GM19025 (cell line): Measurements from ENCODE around the gene CRBN.

Experiments
- ATAC-seq: cut with Tn5 transposase; IDR thresholded peaks from one replicate; pipeline ENCODE4 v1.9.1; 2021; ENCODE audit warnings: mild to moderate bottlenecking, low read depth, moderate library complexity; ENCODE audit not compliant: unreplicated experiment

Gene CRBN

DNA sequence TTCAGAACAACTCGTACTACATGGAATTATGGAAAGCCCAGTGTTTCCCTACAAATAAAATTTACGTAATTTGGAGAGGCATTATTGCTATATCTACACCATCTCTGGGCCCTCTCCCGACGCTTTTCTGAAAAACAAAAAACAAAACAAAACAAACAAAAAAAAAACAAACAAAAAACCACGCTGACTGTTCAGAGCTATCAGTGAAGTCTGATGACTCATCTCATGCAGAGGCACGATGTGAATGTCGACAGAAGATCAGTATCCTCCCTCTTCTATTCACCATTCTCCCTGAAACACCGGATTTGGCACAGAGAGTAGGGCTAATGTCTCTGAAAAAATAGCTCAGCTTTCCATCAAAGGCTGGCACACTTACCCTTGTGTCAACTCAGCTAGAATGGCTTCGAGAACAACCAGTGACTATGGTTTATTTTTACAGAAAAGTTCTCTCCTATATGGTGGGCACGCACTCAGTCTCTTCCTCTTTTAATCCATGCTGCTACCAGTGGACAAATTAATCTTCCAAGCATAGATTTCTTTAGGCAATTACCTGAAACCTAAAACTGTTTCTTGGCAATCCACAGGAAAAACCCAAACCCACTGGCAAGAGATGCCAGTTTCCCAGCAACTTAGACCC, 1.5 kb downstream of the CRBN start:
- no peak for ATAC-seq

- ATAC-seq = no peak
Measured at GRCh38 chr3:3172627-3173026, 6.9 kb downstream of the CRBN start.

DNA sequence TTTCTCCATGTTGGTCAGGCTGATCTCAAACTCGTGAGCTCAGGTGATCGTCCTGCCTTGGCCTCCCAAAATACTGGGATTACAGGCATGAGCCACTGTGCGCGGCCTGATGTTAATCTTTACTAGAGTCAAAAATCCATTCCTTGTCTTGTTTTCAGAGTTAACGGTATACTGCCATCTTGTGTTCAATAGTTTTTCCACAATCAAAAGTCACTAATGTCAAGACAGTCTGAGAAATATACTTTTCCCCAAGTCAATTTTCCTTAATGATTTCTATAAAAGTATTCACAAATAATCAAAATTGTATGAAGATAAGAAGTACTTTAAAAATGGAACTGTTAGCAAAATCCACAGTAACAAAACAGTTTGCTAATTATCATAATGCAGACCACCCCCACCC, 8.5 kb downstream of the CRBN start:
- ATAC-seq = no peak

- ATAC-seq = no peak
Measured at GRCh38 chr3:3165650-3166049, 13.8 kb downstream of the CRBN start.

- ATAC-seq = no peak
Measured at GRCh38 chr3:3165241-3165640, 14.2 kb downstream of the CRBN start.

DNA sequence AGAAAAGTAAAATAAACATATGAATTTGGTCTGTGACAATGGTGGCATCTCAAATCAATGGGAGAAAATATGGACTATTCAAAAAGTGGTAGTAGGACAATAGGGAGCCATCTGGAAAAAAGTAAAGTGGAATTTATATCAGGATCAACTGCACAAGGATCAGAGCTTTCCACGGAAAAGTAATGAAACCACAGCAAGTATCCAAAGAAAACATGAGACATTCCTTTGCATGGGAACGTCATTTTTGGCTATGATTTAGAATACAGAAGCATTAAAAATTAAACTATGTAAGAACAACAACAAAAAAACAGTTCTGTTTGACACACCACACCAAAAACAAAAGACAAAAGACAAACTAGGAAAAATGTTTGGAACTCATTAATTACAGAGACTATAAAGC, 18.7 kb downstream of the CRBN start:
- ATAC-seq = no peak

DNA sequence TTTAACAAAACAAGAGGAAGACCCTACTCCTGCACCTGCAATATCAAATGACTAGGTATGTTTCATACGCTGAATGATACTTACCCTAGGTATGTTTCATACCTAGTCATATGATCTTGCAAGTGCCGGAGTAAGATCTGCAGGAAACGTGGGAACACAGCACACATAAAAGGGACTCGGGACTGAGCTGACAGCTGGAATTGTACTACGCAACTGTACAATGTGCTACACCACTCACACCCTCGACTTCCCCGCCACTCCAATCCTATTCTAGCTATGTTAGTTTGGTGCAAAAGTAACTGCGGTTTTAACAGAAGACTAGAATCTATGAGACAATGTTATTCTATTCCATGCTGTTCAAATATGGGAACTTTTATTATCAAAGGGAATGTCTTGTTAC, 22.0 kb downstream of the CRBN start:
- ATAC-seq = no peak

DNA sequence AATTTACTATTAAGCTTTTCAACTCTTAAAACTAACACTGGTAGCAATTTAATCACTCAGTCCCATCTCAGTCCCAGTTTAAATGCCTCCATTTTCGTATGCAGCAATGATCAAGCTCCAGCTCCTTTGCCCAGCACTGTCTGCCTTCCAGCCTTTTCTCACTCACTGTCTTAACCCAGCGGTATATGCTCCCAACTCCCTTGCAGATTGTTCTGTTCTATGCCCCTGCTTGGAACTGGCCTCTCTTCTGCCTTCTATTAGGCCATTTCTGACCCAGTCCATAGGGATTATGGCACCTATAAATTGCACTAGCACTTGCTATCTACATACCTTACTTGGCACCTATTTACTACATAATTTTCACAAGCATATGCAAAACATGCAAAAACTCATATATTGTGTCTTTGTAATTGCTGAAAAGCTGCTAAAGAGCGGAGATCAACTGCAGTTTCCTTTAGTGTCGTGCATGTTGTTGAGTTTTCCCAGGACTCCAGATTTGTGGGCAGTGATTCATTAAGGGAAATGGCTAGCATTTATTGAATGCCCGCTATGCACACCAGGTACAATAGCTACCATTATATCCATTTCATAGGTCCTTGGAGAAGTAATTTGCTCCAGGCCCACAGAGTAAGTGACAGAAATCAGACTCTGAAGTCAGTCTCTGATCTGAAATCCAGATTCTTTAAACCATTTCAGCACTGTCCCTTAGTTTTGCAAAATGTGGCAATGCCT, 24.4 kb downstream of the CRBN start:
- ATAC-seq = no peak

DNA sequence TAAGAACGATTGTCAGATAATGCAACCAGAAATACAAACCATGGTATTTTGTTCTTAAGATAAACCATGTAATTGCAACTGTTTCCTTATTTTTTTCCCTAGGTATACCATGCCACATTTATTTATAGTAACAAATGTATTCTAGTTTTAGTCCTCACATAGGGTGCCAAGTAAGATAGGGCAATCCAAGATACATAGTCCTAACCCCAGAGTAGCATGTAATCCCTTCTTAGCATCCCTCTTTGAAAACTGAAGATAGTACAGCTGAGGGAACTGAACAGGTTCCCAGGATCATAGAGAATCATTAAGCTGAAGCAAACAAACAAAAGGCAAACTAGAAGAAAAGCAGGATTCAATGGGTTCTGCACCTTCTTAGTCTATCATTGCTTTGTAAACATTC, 28.0 kb downstream of the CRBN start:
- ATAC-seq = no peak

DNA sequence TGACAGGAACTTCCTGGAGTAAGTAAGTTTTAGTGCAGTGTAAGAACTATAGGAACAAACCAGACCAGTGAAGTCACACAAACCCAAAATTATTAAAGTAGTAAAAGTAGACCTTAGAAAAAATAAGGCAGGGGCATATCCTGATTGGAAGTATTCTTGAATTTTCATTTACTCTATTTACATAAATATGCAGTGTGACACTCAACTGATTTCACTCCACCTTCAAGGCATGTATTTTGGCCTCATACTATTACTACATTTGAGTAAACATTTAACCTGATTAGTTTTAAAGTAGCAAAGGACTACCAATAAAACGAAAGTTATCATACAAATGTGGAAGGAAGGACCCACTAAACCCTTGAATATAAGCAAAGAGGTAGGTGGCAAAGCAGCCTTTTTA, 29.9 kb downstream of the CRBN start:
- ATAC-seq = no peak

DNA sequence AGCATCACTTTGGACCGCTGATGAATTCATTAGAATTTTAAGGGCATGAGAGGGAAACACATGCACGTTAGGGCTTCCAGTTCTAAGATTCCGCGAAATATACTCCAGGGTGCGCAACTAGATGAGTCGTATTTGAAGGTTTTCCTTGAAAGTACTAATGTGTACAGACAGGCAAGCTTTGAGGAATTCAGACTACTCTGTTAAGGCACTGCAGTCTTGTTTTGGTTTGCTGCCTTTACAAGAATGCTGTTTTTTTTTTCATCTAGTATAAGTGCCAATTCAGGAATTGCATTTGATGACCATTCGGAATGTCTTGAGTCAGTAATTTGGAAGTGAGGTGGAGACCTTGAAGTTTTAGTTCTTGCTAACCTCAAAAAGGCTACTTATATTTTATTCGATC, 33.7 kb downstream of the CRBN start:
- ATAC-seq = no peak

DNA sequence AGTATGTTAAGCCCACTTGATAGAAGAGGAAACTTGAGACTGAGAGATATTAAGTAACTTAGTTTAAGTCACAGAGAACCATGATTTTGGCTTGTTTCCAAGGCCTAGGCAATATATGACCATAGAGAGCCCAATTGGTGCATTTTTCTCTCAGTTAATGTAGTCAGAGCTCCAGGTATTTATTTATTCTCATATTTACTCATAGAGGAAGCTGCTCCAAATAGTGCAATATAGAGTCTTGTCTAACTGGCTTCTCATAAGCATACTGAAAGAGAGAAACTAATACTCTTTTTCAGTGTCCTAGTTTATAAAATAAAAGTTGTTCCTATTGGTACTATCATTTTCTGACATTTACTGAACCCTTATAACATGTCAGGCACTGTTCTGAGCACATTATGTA, 37.6 kb downstream of the CRBN start:
- ATAC-seq = no peak

DNA sequence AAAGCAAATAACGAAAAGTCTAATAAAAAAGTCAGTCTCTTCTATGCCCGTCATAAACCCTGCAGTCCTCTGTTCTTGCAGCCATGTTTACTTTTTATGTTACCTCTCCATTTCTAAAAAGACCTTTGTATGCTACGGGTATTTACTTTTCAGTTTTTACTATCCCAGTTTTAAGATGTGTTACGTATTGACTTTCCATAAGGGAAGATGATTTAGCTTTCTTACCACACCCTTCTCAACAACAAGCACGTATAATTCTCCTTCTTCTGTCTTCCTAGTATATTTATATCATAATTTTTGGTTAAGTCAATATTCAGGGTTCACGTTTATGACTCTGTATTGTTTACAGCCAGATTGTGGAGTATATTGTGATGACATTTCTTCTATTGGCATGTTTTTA, 42.0 kb downstream of the CRBN start:
- ATAC-seq = no peak

DNA sequence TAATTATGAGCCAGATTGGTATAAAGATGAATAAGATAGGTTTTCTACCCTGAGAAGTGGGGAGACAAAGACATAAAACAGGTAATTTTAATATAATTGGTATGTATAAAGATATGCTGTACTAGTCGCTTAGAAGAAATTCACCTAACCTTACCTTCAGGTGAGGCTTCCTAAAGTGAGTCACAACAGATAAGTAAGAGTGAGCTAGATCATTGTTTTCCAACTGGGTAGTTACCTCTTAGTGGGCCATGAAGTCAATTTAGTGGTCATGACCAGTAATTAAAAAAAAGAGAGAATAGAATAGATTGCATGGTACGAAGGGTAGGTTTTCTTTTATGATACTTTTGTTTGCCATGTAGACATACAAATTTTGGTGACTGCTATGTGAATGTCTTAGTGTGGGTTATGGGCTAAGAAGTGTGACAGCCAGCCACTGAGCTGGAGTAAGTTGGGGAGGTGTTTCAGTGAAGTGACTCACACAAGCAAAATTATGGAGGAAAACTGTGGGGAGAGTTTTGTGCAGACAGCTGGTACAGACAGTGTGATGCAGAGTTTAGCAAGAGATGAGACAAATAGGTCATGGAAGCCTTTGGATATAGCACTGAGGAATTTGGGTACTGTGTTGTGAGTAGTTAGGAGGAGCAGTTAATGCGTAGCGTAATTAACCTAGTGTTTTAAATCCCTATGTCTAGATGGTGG, 44.6 kb downstream of the CRBN start:
- ATAC-seq = no peak

DNA sequence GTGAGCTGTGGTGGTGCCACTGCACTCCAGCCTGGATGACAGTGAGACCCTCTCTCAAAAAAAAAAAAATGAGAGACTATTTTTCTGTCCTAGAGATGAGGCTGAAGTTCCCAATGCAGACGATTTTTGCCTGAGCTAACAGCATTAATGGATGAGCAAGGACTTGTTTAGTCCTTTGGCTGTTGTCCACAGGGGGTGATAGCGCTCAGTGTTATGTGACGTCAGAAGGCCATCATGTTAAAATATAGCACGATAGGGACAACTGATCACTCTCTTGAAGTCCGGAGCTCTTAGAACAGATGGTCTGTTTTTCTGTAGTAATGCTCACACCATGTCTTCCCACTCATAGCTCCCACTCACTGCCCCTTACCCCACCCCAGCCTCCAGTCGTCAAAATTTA, 46.0 kb downstream of the CRBN start:
- no peak for ATAC-seq

GRCh38 chr3:3129579-3129978, 49.9 kb downstream of the CRBN start:
- ATAC-seq = no peak

GRCh38 chr3:3127432-3128010, 52.0 kb downstream of the CRBN start:
- no peak for ATAC-seq

DNA sequence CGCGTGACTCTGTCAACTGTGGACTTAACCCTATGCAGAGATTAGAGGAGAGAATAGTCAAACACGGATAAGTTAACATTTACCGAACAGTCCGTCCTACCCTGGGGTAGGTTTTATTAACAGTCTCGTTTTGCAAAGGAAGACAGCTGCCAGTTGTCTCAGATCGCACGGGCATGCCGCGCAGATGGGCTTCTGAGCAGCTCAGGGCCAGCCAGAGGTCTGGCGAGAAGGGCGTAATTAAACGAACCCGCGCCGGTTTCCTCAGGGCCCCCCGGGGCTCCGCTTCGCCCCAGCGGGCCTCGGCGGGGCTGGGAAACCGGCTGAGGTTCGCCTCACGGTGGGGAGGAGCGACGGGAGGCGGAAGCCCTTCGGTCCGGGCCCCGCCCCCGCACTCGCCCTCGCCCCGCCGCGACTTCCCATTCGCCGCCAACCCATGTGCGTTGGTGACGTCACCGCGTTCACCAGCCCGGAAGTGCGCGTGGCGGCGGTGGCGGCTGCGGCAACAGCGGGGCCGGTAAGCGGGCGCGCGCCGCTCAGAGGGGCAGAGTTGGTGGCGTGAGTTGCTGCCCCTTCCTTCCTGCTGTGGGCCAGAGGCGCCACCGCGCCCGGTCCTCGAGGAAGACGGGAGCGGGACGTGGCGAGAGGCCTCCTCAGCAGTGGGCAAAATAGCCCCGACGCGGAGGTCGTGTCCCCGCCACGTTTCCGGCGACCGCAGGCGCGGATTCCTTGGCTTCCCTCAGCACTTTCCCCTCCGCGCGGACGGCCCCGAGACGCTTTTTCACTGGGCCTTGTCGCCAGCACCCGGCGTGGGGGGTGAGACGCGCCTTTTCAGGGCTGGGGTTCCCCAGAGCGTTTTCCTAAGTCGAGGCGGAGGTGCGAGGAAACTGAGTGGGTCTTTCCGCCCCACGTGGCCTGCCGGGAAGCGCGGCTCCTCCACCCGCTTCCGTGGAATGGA, 52.7 kb downstream of the CRBN start, which contains the start of gene TRNT1:
Gene TRNT1 (plus strand): TSS at position 464 of the 955 bp plus-strand sequence. CDS start 2,101 bp downstream, outside the sequence.
- ATAC-seq = peak; percentile 96

GRCh38 chr3:3125977-3126376, 53.5 kb downstream of the CRBN start:
- ATAC-seq = no peak

- ATAC-seq = no peak
Measured at GRCh38 chr3:3119393-3119851, 60.1 kb downstream of the CRBN start.
